Smooth muscle cell (in vitro differentiated cells): ENCODE data around the gene LPGAT1. TPM values are rescaled to one million over a fixed set of nuclear protein-coding genes. Genes with fewer than 3 reads are reported as not detected.
"Not testable (repeated sequence)": the region's sequence is repeated elsewhere in the genome, so short reads cannot be mapped to it uniquely, and the experiment has no call there.

Experiments used
- DNase-seq: peaks from one replicate; lab custom pipeline; 2025; ENCODE audit not compliant: unreplicated experiment; lab: John Stamatoyannopoulos, UW
- H2AFZ ChIP-seq: fragments of 200-600 bp; sonication (generic); 2 replicates; pipeline ENCODE4 v1.6.0; 2016; ENCODE audit warnings: antibody characterized with exemption, low read depth, mild to moderate bottlenecking
- H3F3A ChIP-seq: fragments of 200-600 bp; sonication (generic); 2 replicates; pipeline ENCODE4 v1.6.0; 2017; ENCODE audit warnings: antibody characterized with exemption, low read depth
- H3K27ac ChIP-seq: fragments of 200-600 bp; sonication (generic); 2 replicates; pipeline ENCODE4 v1.5.1; 2016; ENCODE audit warnings: low read depth, mild to moderate bottlenecking
- H3K27me3 ChIP-seq: fragments of 200-600 bp; sonication (generic); 2 replicates; pipeline ENCODE4 v1.6.1; 2016; ENCODE audit warnings: low read depth, mild to moderate bottlenecking
- H3K36me3 ChIP-seq: fragments of 200-600 bp; sonication (generic); 2 replicates; pipeline ENCODE4 v1.5.1; 2016; ENCODE audit warnings: low read depth
- H3K4me1 ChIP-seq: fragments of 200-600 bp; sonication (generic); 2 replicates; pipeline ENCODE4 v1.5.1; 2016; ENCODE audit warnings: low read depth
- H3K4me2 ChIP-seq: fragments of 200-600 bp; sonication (generic); 2 replicates; pipeline ENCODE4 v1.6.0; 2016; ENCODE audit warnings: mild to moderate bottlenecking
- H3K4me3 ChIP-seq: fragments of 200-600 bp; sonication (generic); 2 replicates; pipeline ENCODE4 v1.5.1; 2016; ENCODE audit warnings: mild to moderate bottlenecking
- H3K79me2 ChIP-seq: fragments of 200-600 bp; sonication (generic); 2 replicates; pipeline ENCODE4 v1.6.0; 2016; ENCODE audit warnings: low read depth, mild to moderate bottlenecking
- H3K9ac ChIP-seq: fragments of 200-600 bp; sonication (generic); 2 replicates; pipeline ENCODE4 v1.6.0; 2016; ENCODE audit warnings: low read depth
- H3K9me3 ChIP-seq: fragments of 200-600 bp; sonication (generic); replicated peaks from 2 replicates; pipeline ENCODE4 v1.5.1; 2016; ENCODE audit warnings: low read depth
- H4K20me1 ChIP-seq: fragments of 200-600 bp; sonication (generic); 2 replicates; pipeline ENCODE4 v1.6.0; 2016; ENCODE audit warnings: low read depth
- CTCF ChIP-seq: fragments of 200-600 bp; sonication (generic); IDR thresholded peaks from 2 replicates; pipeline ENCODE4 v1.5.1; 2017; ENCODE audit warnings: borderline replicate concordance, mild to moderate bottlenecking, antibody characterized with exemption; ENCODE audit not compliant: insufficient read depth, poor library complexity, severe bottlenecking
- whole genome bisulfite sequencing: methylation state at CpG from one replicate; pipeline ENCODE4 v1.1.7; 2016; ENCODE audit warnings: low lambda C conversion rate; 5-methylcytosine and 5-hydroxymethylcytosine counted together
- polyA plus RNA-seq: library from polyadenylated mRNA; unstranded; fragments of >200 nt; fragmentation: Nextera tagmentation; extraction: Ambion mirVana; gene quantifications from 2 replicates; pipeline ENCODE4 v1.2.1, GENCODE V29; 2016
- total RNA-seq: library from RNA; depleted of rRNA; stranded (reverse); fragments of >200 nt; gene quantifications from 2 replicates; pipeline ENCODE4 v1.2.3, GENCODE V29; 2014

Gene LPGAT1
- total and polyA plus RNA-seq, 2 experiments from 2014 or later, result 12.0 to 39.7 TPM

DNA sequence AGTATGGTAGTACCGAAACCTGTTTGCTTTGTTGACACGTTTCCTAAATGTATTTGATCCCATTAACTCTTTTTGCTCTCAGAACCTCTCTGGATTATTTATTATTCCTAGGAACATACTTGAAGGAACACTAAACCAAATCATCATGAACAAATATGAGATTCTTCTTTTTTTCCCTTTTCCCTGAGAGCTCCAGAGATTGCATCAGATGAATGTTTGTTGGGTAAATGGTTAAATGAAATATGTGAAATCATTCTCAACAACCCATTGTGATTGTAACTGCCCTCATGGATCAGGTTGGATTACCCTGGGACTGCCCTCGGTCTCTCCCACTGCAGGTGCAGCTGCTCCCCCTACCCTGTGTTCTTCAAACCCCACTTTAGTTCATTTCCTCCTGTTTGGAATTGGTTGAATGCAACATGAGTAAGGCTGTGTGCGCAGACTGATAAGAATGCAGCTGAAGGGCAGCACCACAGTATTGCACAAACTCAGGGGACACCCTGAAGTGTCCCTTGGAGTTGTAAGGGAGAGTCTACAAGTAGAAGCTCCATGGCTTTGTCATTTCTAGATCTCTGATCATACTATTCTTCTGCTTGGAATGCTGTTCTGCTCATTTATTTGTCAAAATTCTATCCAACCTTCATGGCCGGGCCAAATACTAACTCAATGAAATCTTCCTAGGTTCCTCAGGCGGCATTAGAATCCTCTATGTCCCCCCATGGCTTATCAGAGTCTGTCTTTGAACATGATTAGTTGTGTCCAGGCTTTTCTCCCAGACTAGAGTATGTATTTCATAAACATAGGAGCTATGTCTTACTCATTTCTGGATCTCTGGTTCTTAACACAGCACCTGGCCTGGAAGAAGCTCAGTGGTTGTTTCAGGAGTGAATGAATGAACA is 108.0 kb downstream of the LPGAT1 start:
- H3K79me2 ChIP-seq, result no peaks in the 10 kb centered on the region
- no peak overlapping the region for H3K27ac ChIP-seq
- H3K27me3 ChIP-seq, result no peaks in the 10 kb centered on the region
- H3K4me2 ChIP-seq, result no peak overlapping the region
- H3K9ac ChIP-seq, result no peak overlapping the region
- TF ChIP-seq CTCF, result no peak
- H4K20me1 ChIP-seq, result no peaks in the 10 kb centered on the region
- H3K4me1 ChIP-seq, result no peaks in the 10 kb centered on the region
- H3K4me3 ChIP-seq, result no peak overlapping the region
- no peaks in the 10 kb centered on the region for H3K9me3 ChIP-seq
- no peak overlapping the region for H2AFZ ChIP-seq
- no peaks in the 10 kb centered on the region for H3K36me3 ChIP-seq
- H3F3A ChIP-seq, result no peaks in the 10 kb centered on the region
- WGBS, result 91% methylated on average over 6 of the region's 6 CpGs
- DNase-seq, result no peak

DNA sequence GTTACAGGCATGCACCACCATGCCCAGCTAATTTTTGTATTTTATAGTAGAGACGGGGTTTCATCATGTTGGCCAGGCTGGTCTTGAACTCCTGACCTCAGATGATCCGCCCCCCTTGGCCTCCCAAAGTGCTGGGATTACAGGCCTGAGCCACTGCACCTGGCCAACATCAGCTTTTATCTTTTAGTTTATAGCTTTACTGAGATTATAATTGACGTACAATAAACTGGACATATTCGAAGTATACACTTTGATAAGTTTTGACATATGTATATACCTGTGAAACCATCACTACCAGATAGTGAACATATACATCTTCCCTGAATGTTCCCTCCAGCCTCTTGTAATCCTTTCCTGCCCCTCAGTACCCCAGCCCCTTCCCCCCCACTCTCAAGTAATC is 114.0 kb downstream of the LPGAT1 start:
- not testable (repeated sequence) for H3K9ac ChIP-seq, H4K20me1 ChIP-seq, DNase-seq, H3K27me3 ChIP-seq, H3K4me3 ChIP-seq, H3K79me2 ChIP-seq, H3F3A ChIP-seq, H3K9me3 ChIP-seq, H3K4me1 ChIP-seq, H3K4me2 ChIP-seq, H2AFZ ChIP-seq, H3K36me3 ChIP-seq, H3K27ac ChIP-seq
- WGBS, result 98% methylated on average over 4 of the region's 4 CpGs

GRCh38 chr1:211715971-211716370 is 114.6 kb downstream of the LPGAT1 start:
- no peaks in the 10 kb centered on the region for H3K9me3 ChIP-seq
- no peaks in the 10 kb centered on the region for H3K79me2 ChIP-seq
- no peaks in the 10 kb centered on the region for H3K27me3 ChIP-seq
- H4K20me1 ChIP-seq, result no peaks in the 10 kb centered on the region
- no peak for DNase-seq
- no peaks in the 10 kb centered on the region for H3F3A ChIP-seq
- H3K36me3 ChIP-seq, result no peaks in the 10 kb centered on the region
- H3K9ac ChIP-seq, result no peak overlapping the region
- no peak overlapping the region for H3K4me3 ChIP-seq
- WGBS, result 93% methylated on average over 2 of the region's 2 CpGs
- no peak overlapping the region for H2AFZ ChIP-seq
- H3K4me2 ChIP-seq, result no peak overlapping the region
- no peaks in the 10 kb centered on the region for H3K4me1 ChIP-seq
- TF ChIP-seq CTCF, result no peak
- H3K27ac ChIP-seq, result no peak overlapping the region

- DNase-seq, result no peak
- Histone ChIP-seq H4K20me1 (no peaks in the 10 kb centered on the region), H3K9ac (no peak overlapping the region), H2AFZ (no peak overlapping the region), H3K79me2 (no peaks in the 10 kb centered on the region), H3K27ac (no peak overlapping the region), H3K27me3 (no peaks in the 10 kb centered on the region), H3K4me3 (no peak overlapping the region), H3K4me2 (no peak overlapping the region), H3K9me3 (no peaks in the 10 kb centered on the region), H3K4me1 (no peaks in the 10 kb centered on the region), H3F3A (no peaks in the 10 kb centered on the region), H3K36me3 (no peaks in the 10 kb centered on the region)
- TF ChIP-seq CTCF, result no peak
- 99% methylated on average over 5 of the region's 5 CpGs for WGBS
Measured at GRCh38 chr1:211714154-211714553, 116.4 kb downstream of the LPGAT1 start.
